NK-92 (cell line): Measurements from ENCODE around the gene SRD5A3.

Experiments used
- DNase-seq: peaks from one replicate; lab custom pipeline; 2025; ENCODE audit not compliant: unreplicated experiment; lab: John Stamatoyannopoulos, UW

Gene SRD5A3

DNA sequence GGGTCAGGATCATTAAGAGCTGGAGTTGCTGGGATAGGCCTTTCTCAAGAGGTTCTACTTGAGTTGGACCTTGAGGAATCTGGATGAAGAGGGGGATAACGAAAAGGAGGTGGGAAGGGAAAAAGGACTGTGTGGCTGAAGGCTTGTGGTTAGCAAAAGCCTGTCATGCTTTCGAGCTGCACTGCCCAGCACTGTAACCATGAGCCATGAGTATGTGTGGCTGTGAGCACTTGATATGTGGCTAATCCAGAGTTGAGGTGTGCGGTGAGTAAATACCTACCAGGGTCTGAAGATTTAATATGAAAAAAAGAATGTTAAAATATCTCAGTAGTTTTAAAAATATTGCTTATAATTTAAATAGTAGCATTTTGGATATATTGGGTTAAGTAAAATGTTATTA is 61.1 kb downstream of the SRD5A3 start:
- no peak for DNase-seq

DNA sequence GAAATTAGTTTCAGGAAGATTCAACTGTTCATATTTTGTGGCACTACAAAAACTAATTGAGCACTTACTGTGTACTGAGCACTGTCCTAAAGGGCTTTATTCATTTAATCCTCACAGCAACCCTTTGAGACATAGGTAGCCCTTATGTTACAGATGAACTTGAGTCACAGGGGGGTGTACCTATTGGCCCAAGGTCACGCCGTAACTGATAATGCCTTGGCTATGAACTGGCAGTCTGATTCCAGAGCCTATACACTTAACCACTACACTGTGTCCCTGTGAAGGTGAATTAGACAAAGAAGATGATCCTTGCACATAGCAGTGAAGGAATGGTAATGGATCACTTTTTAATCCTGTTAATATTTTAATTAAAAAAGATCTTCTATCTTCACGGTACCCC is 61.7 kb downstream of the SRD5A3 start:
- DNase-seq, result no peak

DNA sequence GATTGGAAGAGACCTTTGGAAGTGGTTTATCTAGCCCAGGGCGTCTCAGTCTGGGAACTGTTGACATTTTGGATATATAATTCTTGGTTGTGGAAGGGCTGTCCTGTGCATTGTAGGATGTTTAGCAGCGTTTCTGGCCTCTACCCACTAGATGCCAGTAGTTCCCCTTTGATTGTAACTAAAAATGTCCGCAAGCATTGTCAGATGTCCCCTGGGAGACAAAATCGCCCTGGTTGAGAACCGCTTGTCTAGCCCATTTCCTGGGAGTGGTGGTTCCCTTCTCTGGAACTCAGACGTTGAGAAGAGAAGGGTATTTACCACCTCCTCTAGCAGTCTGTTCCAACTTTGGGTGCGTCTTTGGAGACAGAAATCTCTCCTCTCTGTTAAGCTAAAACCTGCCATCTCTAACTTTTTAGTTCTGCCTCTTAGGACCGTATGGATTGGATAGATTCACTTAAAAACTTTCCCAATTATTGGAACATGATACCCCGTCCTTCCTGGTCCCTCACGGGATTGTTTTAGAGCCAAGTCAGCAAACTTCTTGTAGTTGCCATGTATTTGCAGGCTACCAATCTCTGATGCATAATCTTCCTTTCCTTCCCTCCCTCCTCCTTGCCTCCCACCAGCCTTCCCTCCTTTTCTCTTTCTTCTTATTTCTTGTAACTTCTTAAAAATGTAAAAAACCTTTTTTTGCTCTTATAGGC is 63.6 kb downstream of the SRD5A3 start:
- no peak for DNase-seq

DNA sequence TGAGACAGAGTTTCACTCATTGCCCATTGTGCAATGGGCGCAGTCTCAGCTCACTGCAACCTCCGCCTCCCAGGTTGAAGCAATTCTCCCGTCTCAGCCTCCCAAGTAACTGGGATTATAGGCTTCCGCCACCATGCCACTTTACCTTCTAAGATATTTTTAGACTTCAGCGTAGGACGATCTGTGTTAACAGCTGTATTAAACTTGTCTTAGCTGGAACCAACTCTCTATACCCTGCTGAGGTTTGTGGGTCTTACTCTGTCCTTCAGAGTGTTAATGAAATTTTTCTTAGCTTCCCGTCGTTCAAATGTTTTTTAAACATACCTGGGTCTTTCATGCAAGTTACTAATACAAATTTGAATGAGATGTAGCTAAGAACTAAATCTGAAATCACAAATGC is 64.4 kb downstream of the SRD5A3 start:
- DNase-seq, result no peak

DNA sequence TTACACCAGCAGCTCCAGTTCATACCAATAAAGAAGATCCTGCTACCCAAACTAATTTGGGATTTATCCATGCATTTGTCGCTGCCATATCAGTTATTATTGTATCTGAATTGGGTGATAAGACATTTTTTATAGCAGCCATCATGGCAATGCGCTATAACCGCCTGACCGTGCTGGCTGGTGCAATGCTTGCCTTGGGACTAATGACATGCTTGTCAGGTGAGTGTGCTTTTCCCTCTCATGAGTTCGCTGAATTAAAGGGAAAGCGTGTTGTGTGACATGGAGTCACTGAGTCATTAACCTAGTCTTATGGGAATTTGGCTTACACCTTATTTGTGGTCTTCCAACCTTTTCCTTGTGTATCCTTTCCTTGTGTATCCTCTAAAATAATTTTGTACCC is 65.6 kb downstream of the SRD5A3 start:
- no peak for DNase-seq

DNA sequence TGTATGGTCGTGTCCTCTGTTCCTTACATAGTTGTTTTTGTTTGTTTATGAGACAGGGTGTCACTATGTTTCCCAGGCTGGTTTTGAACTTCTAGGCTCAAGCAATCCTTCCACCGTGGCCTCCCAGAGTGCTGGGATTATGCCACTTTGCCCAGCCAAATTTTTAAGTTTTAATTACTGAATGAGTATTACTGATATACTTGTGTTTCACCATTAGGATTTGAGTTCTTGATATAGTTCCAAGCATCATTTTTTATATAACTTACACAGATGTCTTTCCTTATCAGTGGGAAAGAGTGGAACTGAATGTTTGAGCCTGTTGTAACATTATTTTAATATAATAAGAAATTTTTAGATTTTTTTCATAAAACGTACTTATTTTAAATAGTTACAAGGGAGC is 70.1 kb downstream of the SRD5A3 start:
- DNase-seq, result no peak
